Measurements from ENCODE around the gene EXOSC7. TPM values are rescaled to one million over a fixed set of nuclear protein-coding genes. Genes with fewer than 3 reads are reported as not detected.

Gene EXOSC7
- total and polyA plus RNA-seq, 4 donors, result 15.5 to 27.2 (median 21.7) TPM

GRCh38 chr3:44958386-44958785, 17.7 kb upstream of the EXOSC7 start:
- Histone ChIP-seq H3K36me3 (ENCODE audit: control insufficient read depth in 4 of 4, insufficient read depth in 3 of 4, low read depth in 1 of 4, low read length in 3 of 4) (peaks cover 0 to 20% (median 9%) of the 10 kb centered on the region in 4 donors), H3K4me1 (ENCODE audit: control insufficient read depth in 4 of 4, insufficient read depth in 4 of 4, low read length in 3 of 4) (no peaks in the 10 kb centered on the region)
- 92% methylated on average over 7 of the region's 7 CpGs for WGBS

GRCh38 chr3:44960387-44961026, 15.5 kb upstream of the EXOSC7 start:
- peaks cover 0 to 15% (median 7%) of the 10 kb centered on the region in 4 donors for H3K36me3 ChIP-seq (ENCODE audit: control insufficient read depth in 4 of 4, insufficient read depth in 3 of 4, low read depth in 1 of 4, low read length in 3 of 4)
- H3K9me3 ChIP-seq (ENCODE audit: control insufficient read depth in 4 of 4, low read length in 3 of 4), result no peaks in the 10 kb centered on the region
- no peaks in the 10 kb centered on the region for H3K4me1 ChIP-seq (ENCODE audit: control insufficient read depth in 4 of 4, insufficient read depth in 4 of 4, low read length in 3 of 4)
- H3K9ac ChIP-seq (ENCODE audit: low read depth in 1 of 2, low read length in 2 of 2), result no peak overlapping the region
- TF ChIP-seq TAF1 (conservative IDR thresholded peaks at IDR 0.05), result no peak
- no peak for TF ChIP-seq FOXA1 (IDR thresholded peaks at IDR 0.05)
- TF ChIP-seq GABPA (IDR thresholded peaks at IDR 0.05 in 1 of 2, conservative IDR thresholded peaks at IDR 0.05 in 1 of 2), result no peak
- TF ChIP-seq ATF3 (IDR thresholded peaks at IDR 0.05), result no peak
- TF ChIP-seq HNF4G (IDR thresholded peaks at IDR 0.05), result no peak
- no peak for TF ChIP-seq ZBTB33 (IDR thresholded peaks at IDR 0.05)
- TF ChIP-seq RAD21 (IDR thresholded peaks at IDR 0.05), result no peak
- no peak for TF ChIP-seq SP1 (IDR thresholded peaks at IDR 0.05)
- no peak for TF ChIP-seq HNF4A (conservative IDR thresholded peaks at IDR 0.05)
- no peak for TF ChIP-seq CTCF (IDR thresholded peaks at IDR 0.05; ENCODE audit: low read depth, low read length, missing input control)
- no peak for TF ChIP-seq REST (IDR thresholded peaks at IDR 0.05)
- no peak for TF ChIP-seq YY1 (IDR thresholded peaks at IDR 0.05)
- no peak for TF ChIP-seq MAX (IDR thresholded peaks at IDR 0.05)
- no peak for TF ChIP-seq JUND (IDR thresholded peaks at IDR 0.05)
- TF ChIP-seq FOXA2 (IDR thresholded peaks at IDR 0.05), result no peak
- no peak for TF ChIP-seq EGR1 (IDR thresholded peaks at IDR 0.05; ENCODE audit: low read depth in 2 of 2)
- TF ChIP-seq RXRA (IDR thresholded peaks at IDR 0.05), result no peak
- TF ChIP-seq NR2F2 (IDR thresholded peaks at IDR 0.05), result no peak
- H3K27me3 ChIP-seq (ENCODE audit: control insufficient read depth in 4 of 4, insufficient read depth in 4 of 4, low read length in 3 of 4), result no peaks in the 10 kb centered on the region
- H3K4me3 ChIP-seq (ENCODE audit: low read depth in 1 of 3, low read length in 3 of 3), result no peak overlapping the region
- 94% methylated on average over 3 of the region's 3 CpGs for WGBS
- no peak overlapping the region for H3K27ac ChIP-seq (ENCODE audit: low read depth in 1 of 2, low read length in 2 of 2)
- DNase-seq (ENCODE audit: low spot score), result no peak

More at GRCh38 chr3:44958386-44958785, 17.7 kb upstream of the EXOSC7 start:
- Histone ChIP-seq H3K27ac (ENCODE audit: low read depth in 1 of 2, low read length in 2 of 2) (no peak overlapping the region), H3K9ac (ENCODE audit: low read depth in 1 of 2, low read length in 2 of 2) (no peak overlapping the region), H3K27me3 (ENCODE audit: control insufficient read depth in 4 of 4, insufficient read depth in 4 of 4, low read length in 3 of 4) (no peaks in the 10 kb centered on the region), H3K4me3 (ENCODE audit: low read depth in 1 of 3, low read length in 3 of 3) (no peak overlapping the region), H3K9me3 (ENCODE audit: control insufficient read depth in 4 of 4, low read length in 3 of 4) (no peaks in the 10 kb centered on the region)
- TF ChIP-seq HNF4A (conservative IDR thresholded peaks at IDR 0.05) (no peak), HNF4G (IDR thresholded peaks at IDR 0.05) (no peak), SP1 (IDR thresholded peaks at IDR 0.05) (no peak)
- no peak for DNase-seq (ENCODE audit: low spot score)

Measured in liver (tissue), 9 donors.